Stromal cell of bone marrow (primary cell): ENCODE measurements around the gene LOXHD1.

ENCODE experiments used
- DNase-seq: peaks from one replicate; pipeline ENCODE4 v3.0.0-alpha.2; 2012; ENCODE audit warnings: low read depth

LOXHD1 gene

GRCh38 chr18:46625069-46625468 is 32.0 kb downstream of the LOXHD1 start:
- no peak for DNase-seq

DNA sequence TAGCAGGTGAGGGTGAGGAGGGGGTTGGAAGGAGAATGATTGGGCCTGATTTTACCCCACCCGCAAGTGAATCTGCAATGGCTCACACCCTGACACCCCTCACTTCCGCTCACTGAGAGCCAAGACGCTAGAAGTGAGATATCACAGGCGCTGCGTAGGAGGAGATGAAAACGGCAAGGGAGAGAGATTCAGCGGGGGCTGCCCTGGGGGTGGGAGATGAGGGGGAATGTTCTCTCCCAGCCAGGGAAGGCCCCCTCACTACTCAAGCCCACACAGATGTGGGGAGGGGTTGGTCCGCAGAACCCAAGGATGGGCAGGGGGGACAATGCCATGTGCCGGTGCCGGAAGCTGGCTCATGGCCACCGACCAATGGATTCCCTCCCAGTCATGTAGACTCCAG is 32.9 kb downstream of the LOXHD1 start:
- DNase-seq = no peak

GRCh38 chr18:46623541-46623940 is 33.5 kb downstream of the LOXHD1 start:
- DNase-seq = no peak

DNA sequence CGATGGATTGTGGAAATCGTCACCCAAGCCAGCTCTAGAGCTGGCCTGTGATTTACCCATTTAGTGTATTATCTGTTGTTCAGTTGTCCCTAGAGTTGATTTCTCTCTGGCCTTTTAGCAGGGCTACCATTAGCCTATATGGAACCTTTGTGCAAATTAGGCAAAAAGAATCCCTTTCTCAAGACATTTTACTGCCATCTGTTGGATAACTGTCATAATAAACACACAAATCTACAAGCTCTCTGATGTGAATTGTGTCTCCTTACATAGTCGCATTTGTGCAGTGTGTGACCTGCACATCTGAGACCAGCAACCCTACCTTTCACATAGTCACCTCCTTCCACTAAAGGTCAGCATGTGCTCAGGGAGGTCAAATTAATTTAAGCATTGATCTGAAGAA is 34.0 kb downstream of the LOXHD1 start:
- no peak for DNase-seq

DNA sequence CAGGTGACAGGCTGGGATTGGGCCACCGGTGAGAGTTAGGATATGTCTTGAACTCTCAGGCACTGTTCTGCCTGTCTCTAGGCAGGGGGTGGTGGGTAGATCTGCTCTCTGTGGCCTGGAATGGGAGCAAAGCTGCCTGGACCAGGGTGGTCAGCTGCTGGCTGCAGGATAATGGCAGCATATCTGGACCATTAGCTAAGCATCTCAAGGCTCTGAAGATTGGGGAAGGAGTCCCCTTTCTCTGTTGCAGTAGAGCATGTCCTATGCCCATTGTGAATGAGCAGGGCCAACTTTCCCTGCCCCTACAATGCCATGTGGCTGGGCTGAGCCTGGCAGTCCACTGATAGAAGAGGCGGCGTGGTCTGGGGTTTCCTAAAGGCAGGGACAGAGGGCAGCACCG is 34.6 kb downstream of the LOXHD1 start:
- DNase-seq = no peak

- no peak for DNase-seq
Observed at GRCh38 chr18:46621871-46622270, 35.1 kb downstream of the LOXHD1 start.

GRCh38 chr18:46621111-46621766 is 35.8 kb downstream of the LOXHD1 start:
- no peak for DNase-seq

GRCh38 chr18:46619559-46619958 is 37.5 kb downstream of the LOXHD1 start:
- no peak for DNase-seq

DNA sequence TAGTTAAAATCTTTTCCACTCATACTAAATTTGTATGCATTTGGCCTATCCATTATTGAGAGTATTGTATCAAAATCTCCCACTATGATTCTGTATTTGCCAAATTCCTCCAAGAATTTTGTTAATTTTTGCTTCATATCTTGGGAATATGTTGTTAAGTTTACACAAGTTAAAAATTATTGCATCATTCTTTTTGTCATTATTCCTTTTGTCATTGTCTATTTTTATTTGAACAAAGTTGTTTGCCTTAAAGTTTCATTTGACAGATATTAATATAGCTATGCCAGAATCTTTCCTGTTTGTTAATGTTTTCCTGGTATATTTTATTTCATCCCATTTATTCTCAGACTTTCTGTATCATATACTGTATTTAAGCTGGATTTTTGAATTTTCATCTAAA is 41.3 kb downstream of the LOXHD1 start:
- no peak for DNase-seq

- no peak for DNase-seq
Observed at GRCh38 chr18:46609048-46609447, 48.0 kb downstream of the LOXHD1 start.

DNA sequence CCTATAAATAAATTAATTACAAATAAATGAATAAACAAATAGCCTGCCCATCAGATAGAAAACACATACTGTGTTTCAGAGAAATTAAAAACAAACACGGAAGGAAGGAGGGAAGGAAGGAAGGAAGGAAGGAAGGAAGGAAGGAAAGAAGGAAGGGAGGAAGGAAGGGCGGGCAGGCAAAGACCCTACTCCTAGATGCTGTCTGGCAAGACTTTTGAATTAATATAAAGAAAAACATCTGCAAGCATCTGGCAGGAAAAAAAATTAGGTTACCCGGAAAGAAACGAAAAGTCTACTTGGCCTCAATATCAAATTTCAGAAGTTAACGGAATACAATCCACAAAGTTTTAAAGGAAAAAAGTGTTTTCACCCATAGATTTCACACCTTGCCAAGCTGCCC is 49.1 kb downstream of the LOXHD1 start:
- no peak for DNase-seq

- DNase-seq = no peak
Observed at GRCh38 chr18:46601141-46601805, 55.7 kb downstream of the LOXHD1 start.

- no peak for DNase-seq
Observed at GRCh38 chr18:46596119-46596518, 60.9 kb downstream of the LOXHD1 start.

GRCh38 chr18:46591783-46592391 is 65.1 kb downstream of the LOXHD1 start:
- DNase-seq = no peak

GRCh38 chr18:46590103-46590502 is 66.9 kb downstream of the LOXHD1 start:
- no peak for DNase-seq

- no peak for DNase-seq
Observed at GRCh38 chr18:46588971-46589660, 67.9 kb downstream of the LOXHD1 start.

DNA sequence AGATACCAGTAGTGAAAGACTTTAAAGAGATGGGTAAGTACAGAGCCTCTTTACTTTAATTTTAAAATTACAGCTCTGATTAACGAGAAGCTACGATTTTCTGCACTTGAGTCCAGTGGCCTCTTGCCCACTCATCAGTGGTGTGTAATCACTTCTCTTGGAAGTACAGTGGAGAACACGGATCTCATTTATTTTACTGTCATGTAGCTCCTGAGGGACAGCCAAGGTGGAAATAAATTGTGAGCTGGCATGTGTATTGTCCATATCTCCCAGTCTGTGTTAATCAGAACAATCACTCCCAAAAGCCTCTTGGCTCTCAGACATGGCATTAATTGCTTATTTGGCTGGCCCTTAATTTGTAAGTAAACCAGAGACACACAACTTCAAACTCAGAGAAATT is 69.4 kb downstream of the LOXHD1 start:
- DNase-seq = no peak

DNA sequence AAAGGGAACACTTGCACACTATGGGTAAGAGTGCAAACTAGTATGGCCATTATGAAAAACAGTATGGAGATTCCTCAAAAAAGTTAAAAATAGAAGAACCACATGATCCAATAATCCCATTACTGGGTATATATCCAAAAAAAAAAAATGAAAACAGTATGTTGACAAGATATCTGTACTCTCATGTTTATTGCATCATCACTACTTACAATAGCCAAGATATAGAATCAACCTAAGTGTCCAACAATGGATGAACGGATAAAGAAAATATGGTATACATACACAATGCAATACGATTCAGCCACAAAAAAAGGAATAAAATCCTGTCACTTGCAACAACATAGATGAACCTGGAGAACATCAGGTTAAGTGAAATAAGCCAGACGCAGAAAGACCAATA is 73.3 kb downstream of the LOXHD1 start:
- DNase-seq = no peak

DNA sequence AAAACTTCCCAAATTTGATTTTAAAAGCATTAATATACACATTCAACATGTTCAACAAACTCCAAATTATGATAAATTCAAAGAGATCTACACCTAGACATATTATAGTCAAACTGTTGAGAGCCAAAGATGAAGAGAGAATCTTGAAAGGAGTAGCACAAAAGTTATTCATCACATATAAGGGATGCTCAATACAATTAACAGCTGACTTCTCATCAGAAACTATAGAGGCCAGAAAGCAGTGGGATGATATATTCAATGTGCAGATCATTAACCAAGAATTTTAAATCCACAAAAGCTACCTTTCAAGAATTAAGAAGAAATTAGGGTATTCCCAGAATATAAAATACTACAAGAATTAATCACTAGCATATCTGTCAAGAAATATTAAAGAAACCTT is 75.4 kb downstream of the LOXHD1 start:
- no peak for DNase-seq

DNA sequence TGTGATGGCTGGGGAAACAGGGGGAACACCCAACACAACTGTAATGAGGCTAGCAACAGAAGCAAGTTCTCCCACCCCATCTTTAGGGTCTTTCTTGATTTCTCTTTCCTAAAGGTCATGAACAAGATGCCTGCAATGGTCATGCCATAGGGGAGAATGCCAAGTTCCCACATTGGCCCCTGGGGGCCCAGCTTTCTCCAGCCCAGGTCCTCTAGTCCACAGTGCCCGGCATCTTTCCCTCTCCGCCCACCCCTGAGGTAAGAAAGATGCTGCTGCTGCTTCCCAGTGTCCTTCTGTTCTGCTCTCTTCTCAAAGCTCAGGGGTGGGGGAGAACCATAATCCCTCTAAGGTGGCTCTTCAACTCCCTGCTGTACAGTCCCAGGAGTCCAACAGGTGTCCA is 78.0 kb downstream of the LOXHD1 start:
- no peak for DNase-seq

- no peak for DNase-seq
Observed at GRCh38 chr18:46577546-46577945, 79.5 kb downstream of the LOXHD1 start.

DNA sequence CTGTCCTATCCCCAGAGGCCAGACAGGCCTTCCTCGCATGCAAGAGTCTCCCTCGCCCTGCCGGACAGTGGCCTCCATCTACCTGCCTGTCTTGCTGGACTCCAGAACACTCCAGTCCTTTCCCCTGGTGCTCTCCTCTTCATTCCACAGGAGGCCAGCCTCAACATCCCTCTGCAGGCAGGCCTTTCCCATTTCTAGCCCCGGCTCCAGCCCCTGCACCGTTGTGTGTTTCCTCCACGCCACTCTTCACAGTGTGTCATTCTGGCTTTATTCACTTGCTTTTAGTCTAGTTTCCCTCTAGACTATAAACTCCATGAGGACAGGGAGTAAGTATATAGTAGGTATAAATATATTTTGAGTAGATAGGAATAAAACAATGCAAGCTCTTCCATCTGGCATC is 81.2 kb downstream of the LOXHD1 start:
- DNase-seq = no peak

- DNase-seq = no peak
Observed at GRCh38 chr18:46574743-46575115, 82.3 kb downstream of the LOXHD1 start.
